Colon (tissue), 2 donors: ENCODE data around the gene SIRT1.
"Not testable (repeated sequence)": the region's sequence is repeated elsewhere in the genome, so short reads cannot be mapped to it uniquely, and the experiment has no call there.

Source experiments
- FAIRE-seq: peaks from 2 replicates; lab custom pipeline; 2012; peaks lifted over from hg19 to GRCh38; lab: Jason Lieb, UNC
- donor health status: control.
- donor health status: control.

The SIRT1 gene

DNA sequence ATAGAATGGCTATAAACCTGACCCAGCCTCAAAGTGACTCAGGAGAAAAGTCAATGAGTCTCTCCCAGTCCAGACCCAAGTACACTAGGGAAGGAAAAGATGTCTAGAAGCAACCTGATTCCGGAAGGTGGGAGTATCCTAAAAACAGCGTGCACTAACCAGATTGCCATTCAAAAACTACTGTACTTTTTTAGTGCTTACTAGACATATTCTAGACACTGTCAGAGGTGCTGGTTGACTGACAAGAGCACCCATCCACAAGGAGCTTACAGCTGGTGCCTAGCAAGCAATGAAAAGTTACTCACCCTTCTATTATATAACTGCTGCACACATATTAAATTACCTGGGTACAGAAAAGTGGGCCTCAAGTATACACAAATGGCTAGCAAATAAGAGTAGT lies 81.0 kb downstream of the SIRT1 start:
- FAIRE-seq: no peak

DNA sequence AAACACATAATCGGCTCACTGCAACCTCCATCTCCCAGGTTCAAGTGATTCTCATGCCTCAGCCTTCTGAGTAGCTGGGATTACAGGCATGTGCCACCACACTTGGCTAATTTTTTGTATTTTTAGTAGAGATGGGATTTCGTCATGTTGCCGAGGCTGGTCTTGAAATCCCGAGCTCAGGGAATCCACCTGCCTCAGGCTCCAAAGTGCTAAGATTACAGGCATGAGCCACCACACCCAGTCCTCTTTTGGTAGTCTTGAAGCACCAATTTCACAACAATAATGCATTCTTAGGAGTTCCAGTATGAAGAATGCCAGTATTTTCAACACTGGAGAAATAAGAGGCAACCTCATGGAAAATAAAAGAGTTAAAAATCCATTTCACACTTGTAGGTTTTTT lies 81.6 kb downstream of the SIRT1 start:
- FAIRE-seq: not testable (repeated sequence)
